Nephron progenitor cell (in vitro differentiated cells): ENCODE data around the gene TRIM38.
A peak's percentile ranks its signal among the peaks of the same experiment; 100 is the strongest.
"Not testable (repeated sequence)": the region's sequence is repeated elsewhere in the genome, so short reads cannot be mapped to it uniquely, and the experiment has no call there.

Experiments used
- DNase-seq: peaks from one replicate; pipeline ENCODE4 v3.0.0; 2021
- H3K27ac Mint-ChIP-seq: 2 replicates; pipeline ENCODE4 v1.8.0; 2021; ENCODE audit warnings: mild to moderate bottlenecking, moderate library complexity, mixed read lengths
- H3K27me3 Mint-ChIP-seq: 2 replicates; pipeline ENCODE4 v1.8.0; 2021; ENCODE audit warnings: mild to moderate bottlenecking, low read depth, mixed read lengths; ENCODE audit not compliant: poor library complexity
- H3K36me3 Mint-ChIP-seq: 2 replicates; pipeline ENCODE4 v1.8.0; 2021; ENCODE audit warnings: low read depth, mixed read lengths
- H3K4me1 Mint-ChIP-seq: 2 replicates; pipeline ENCODE4 v1.8.0; 2021; ENCODE audit warnings: mixed read lengths
- H3K4me3 Mint-ChIP-seq: 2 replicates; pipeline ENCODE4 v1.8.0; 2021; ENCODE audit warnings: mild to moderate bottlenecking, moderate library complexity, mixed read lengths
- H3K9me3 Mint-ChIP-seq: 2 replicates; pipeline ENCODE4 v1.8.0; 2021; ENCODE audit warnings: mild to moderate bottlenecking, moderate library complexity, mixed read lengths
- CTCF ChIP-seq: fragments of 200-600 bp; sonication (generic); IDR thresholded peaks from 2 replicates; pipeline ENCODE4 v1.5.0; 2021; ENCODE audit warnings: antibody characterized with exemption

The TRIM38 gene

GRCh38 chr6:26000366-26001144 lies 38.0 kb downstream of the TRIM38 start:
- H3K4me3 Mint-ChIP-seq, result no peak overlapping the region
- H3K4me1 Mint-ChIP-seq, result peaks cover 15% of the 10 kb centered on the region
- DNase-seq, result no peak
- H3K27me3 Mint-ChIP-seq, result peaks cover 8% of the 10 kb centered on the region
- TF ChIP-seq CTCF, result no peak
- peaks cover 21% of the 10 kb centered on the region for H3K36me3 Mint-ChIP-seq
- no peaks in the 10 kb centered on the region for H3K9me3 Mint-ChIP-seq
- no peak overlapping the region for H3K27ac Mint-ChIP-seq

DNA sequence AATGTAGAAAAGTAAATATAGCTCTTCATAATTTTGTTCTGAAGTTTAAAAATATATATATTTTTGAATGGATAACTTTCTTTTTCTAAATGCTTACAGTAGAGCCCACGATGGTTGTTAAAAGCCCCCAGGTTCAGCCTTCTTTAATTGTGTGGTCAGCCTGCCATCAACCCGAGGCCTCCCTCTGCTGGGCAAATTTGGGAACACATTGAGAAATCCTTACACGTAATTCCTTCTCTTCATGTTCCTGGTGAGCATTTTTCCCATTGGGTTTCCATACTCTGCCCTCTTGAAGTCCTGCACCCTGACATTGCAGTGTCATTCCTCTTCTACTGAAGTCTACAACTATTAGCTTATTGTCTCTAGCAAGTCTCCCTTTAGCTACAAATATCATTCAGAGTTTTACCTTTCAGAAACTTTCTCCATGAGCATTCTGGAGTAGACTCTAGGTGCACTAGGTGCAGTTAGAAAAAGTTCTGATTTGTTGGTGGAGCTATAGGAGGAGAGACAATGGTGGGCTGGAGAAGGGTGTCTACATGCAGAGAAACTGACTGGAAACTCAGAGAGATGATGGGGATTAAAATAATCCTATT lies 40.6 kb downstream of the TRIM38 start:
- peak; percentile 73 for DNase-seq
- no peak overlapping the region for H3K4me3 Mint-ChIP-seq
- no peaks in the 10 kb centered on the region for H3K9me3 Mint-ChIP-seq
- H3K36me3 Mint-ChIP-seq, result peaks cover 16% of the 10 kb centered on the region
- H3K27me3 Mint-ChIP-seq, result peaks cover 8% of the 10 kb centered on the region
- no peak overlapping the region for H3K27ac Mint-ChIP-seq
- peak; percentile 83 for TF ChIP-seq CTCF
- H3K4me1 Mint-ChIP-seq, result peaks cover 37% of the 10 kb centered on the region

DNA sequence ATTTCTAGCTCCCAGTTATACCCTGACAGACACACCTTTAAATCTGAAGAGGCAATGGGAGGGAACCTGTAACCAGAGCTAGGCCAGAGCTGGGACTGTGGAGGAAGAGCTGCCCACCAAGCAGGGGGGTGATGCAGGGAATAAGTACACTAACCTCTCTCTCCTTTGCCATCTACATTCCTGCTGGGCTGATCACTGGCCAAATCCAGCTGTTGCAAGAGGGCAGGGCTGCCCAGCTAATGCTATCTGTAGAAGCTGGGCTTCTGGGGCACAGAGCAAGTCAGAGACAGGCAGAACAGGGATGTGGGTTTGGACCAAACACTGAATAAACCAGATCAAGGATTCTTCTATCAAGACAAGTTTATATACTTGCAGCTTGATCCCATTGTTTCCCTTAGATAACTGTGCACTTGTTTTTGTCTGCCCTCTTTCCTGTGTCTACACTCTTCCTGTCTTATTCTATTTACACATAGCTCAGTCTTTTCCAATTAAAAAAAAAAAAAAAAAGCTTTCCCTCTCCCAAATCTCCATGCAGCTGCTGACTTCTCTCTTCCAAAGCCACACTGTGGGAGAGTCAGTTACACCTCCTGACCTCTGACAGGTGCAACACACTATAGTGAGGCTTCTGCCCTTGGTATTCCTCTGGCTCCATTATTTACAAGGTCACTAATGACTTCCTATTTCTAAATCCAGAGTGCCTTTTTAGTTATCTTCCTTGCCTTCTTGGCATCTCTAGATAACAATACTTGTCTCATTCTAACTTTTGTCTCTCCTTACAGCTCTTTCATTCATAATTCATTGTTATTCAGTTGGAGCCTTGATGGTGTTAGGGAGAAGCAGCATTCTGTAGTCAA lies 43.7 kb downstream of the TRIM38 start:
- H3K27ac Mint-ChIP-seq, result no peak overlapping the region
- peaks cover 39% of the 10 kb centered on the region for H3K4me1 Mint-ChIP-seq
- no peak for DNase-seq
- no peak overlapping the region for H3K4me3 Mint-ChIP-seq
- H3K27me3 Mint-ChIP-seq, result peaks cover 4% of the 10 kb centered on the region
- no peak for TF ChIP-seq CTCF
- no peaks in the 10 kb centered on the region for H3K9me3 Mint-ChIP-seq
- peaks cover 2% of the 10 kb centered on the region for H3K36me3 Mint-ChIP-seq

DNA sequence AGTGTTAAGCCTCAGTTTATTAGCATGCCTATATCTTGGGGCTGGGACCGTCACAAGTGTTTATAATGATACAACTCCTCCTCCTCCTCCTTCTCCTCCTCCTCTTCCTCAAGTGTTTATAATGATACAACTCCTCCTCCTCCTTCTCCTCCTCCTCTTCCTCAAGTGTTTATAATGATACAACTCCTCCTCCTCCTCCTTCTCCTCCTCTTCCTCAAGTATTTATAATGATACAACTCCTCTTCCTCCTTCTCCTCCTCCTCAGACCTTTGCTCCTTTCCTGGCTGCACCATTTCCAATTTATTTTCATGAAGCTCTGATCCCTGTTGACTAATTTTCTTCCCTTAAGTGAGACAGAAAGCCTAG lies 44.3 kb downstream of the TRIM38 start:
- H3K36me3 Mint-ChIP-seq, DNase-seq, H3K9me3 Mint-ChIP-seq, H3K27ac Mint-ChIP-seq, H3K27me3 Mint-ChIP-seq, H3K4me3 Mint-ChIP-seq: not testable (repeated sequence)
- peaks cover 39% of the 10 kb centered on the region for H3K4me1 Mint-ChIP-seq

DNA sequence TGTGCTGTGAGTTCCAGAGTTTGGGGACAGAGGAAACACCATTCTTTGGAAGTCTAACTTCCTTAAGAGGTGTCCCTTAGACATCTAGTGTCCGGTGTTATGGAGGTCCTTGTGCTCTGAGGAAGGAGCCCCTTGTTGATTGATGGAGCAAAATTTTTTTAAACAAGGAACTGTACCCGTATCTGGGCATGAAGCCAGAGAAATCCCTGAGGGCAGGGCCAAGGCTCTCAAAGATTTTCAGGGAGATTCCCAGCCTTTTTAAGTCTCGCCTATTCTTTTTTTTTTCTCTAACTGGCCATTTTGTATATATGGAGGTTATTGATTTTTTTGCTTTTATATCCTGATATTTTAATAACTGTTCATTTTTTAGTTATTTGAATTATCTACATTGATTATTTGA lies 45.9 kb downstream of the TRIM38 start:
- no peak overlapping the region for H3K27ac Mint-ChIP-seq
- TF ChIP-seq CTCF, result no peak
- DNase-seq, result no peak
- H3K9me3 Mint-ChIP-seq, result no peaks in the 10 kb centered on the region
- H3K36me3 Mint-ChIP-seq, result no peaks in the 10 kb centered on the region
- H3K4me3 Mint-ChIP-seq, result no peak overlapping the region
- H3K27me3 Mint-ChIP-seq, result no peaks in the 10 kb centered on the region
- peaks cover 39% of the 10 kb centered on the region for H3K4me1 Mint-ChIP-seq

DNA sequence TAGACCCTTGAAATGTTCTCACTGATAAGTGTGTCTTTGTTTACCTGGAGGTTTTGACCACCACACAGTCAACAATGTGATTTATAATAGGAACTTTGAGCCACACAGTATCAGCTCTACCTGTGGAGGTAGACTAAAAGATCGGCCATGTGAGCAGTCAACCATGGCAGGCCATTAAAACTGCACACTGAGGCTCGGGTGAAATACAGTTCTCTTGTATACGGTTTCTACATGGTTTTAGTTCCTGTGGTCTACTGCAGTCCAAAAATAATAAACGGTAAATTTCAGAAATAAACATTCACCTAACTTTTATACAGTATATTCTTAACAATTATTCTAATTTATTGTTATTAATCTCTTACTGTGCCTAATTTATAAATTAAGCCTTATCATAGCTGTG lies 47.2 kb downstream of the TRIM38 start:
- no peak for DNase-seq
- Mint-ChIP-seq H3K4me3 (no peak overlapping the region), H3K4me1 (peaks cover 44% of the 10 kb centered on the region), H3K27me3 (no peaks in the 10 kb centered on the region), H3K36me3 (no peaks in the 10 kb centered on the region), H3K27ac (no peak overlapping the region), H3K9me3 (no peaks in the 10 kb centered on the region)
- TF ChIP-seq CTCF, result no peak
